HG02571 (cell line): Measurements from ENCODE around the gene CHST8.
"Not testable (repeated sequence)": the region's sequence is repeated elsewhere in the genome, so short reads cannot be mapped to it uniquely, and the experiment has no call there.

ENCODE experiments used
- ATAC-seq: cut with Tn5 transposase; IDR thresholded peaks from one replicate; pipeline ENCODE4 v1.9.1; 2021; ENCODE audit warnings: mild to moderate bottlenecking, moderate library complexity; ENCODE audit not compliant: unreplicated experiment

The CHST8 gene

GRCh38 chr19:33618363-33618762 is 3.4 kb upstream of the CHST8 start:
- not testable (repeated sequence) for ATAC-seq

DNA sequence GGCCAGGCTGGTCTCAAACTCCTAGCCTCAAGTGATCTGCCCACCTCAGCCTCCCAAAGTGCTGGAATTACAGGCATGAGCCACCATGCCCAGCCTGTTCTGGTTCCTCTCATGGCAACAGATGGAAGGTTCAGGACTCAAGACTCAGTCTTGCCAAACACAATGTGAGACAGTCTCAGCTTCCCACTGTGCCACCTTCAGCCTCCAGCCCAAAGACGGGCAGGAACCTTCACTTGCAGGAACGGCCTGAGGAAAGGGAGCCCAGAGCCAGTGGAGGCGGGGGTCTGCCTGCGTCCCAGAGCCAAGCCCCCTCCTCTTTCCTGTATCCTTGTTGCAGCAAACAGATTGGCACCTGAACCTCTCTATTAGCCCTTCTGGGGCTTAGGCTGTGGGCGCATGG is 2.9 kb upstream of the CHST8 start:
- ATAC-seq = no peak

DNA sequence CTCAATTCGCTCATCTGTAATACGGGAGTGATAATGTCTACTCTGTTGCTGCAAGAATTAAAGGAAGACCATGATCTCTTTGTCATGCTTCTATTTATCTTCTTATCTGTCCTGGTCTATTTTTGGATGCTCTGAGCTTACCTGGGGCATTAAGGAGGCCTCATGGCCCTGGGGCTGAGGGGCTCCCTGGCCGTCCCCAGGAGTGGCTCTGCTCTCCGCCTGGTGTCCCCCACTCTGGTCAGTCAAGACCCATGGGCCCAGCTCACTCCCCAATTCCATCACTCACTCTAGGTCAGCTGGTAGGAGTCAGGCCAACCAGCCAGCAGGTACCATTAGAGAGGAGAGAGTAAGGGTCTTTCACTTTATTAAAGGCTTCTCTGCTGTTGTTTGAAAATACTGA is 1.1 kb upstream of the CHST8 start:
- no peak for ATAC-seq

DNA sequence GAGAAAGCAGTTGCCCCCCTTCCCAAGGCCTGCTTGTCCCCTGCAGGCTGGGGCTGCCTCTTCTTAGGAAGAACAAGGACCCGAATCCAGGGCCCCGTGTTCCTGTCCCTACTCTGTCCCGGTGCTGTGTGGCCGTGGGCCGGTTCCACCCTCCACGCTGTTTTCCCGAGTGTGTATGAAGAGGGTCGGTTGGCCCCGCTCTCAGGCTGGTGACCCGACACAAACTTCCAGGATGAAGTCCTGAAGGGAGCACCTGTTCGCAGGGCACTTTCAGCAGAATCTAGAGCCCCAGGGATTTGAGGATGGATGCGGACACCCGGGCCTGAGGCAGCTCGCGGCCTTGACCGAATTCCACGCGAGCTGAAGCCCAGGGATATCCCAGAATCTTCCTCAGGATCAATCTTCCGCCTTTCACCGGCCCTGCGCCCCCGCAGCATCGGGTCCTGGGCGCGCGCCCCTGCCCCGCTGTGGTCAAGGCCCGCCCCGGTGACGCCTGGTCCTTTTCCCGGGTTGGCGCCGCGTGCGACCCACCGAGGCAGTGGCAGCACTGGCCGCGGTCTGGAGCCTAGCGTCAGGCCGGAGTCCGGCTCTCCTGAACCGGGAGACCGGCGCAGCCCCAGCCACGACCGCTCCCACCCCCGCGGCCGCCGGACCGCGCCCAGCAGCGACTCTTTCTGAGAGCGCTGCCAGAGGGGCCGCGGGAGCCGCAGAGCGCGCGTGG is 528 bp upstream of the CHST8 start:
- no peak for ATAC-seq

GRCh38 chr19:33622505-33622808 is 704 bp downstream of the CHST8 start:
- ATAC-seq = no peak

GRCh38 chr19:33622809-33623511 is 1.2 kb downstream of the CHST8 start:
- no peak for ATAC-seq

GRCh38 chr19:33624586-33624985 is 2.8 kb downstream of the CHST8 start:
- ATAC-seq = no peak

- ATAC-seq = no peak
Measured at GRCh38 chr19:33627526-33627925, 5.8 kb downstream of the CHST8 start.

- no peak for ATAC-seq
Measured at GRCh38 chr19:33627962-33628839, 6.4 kb downstream of the CHST8 start.

GRCh38 chr19:33628921-33629825 is 7.4 kb downstream of the CHST8 start:
- ATAC-seq = no peak

GRCh38 chr19:33629826-33630375 is 8.1 kb downstream of the CHST8 start:
- no peak for ATAC-seq

DNA sequence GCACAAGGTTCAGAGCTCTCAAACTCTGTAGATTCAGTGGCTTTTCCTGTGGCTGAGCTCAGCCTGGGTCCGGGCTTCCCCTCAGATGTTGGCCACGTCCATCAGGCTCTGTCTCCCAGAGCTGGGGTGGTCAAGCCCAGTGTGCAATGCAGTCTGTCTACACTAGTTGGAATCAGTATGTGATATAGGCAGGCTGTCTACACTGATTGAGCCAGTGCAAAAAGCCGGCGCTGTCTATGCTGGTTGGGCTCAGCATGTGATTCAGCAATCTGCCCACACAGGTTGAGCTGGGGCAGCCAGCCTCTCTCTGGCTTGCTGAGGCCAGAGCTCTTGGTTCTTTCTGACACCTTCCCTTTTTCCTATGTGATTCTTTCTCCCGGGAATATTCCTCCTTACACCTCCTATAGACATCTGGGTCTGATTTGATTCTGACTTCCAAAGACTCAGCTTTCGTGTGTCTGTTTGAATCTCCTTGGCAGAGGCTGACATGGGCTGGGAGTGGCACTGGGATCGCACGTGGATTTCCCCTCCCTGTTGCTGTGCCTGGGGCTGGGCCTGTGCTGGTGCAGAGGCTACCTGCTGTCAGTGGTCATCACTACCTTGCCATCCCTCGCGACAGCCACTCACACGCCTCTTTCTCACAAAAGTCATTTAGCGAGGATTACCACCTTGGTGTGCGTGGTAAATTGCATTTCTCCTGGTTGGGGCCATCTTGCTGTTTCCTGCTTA is 9.3 kb downstream of the CHST8 start:
- no peak for ATAC-seq

GRCh38 chr19:33631609-33631973 is 9.8 kb downstream of the CHST8 start:
- no peak for ATAC-seq

- ATAC-seq = no peak
Measured at GRCh38 chr19:33634361-33635091, 12.8 kb downstream of the CHST8 start.

DNA sequence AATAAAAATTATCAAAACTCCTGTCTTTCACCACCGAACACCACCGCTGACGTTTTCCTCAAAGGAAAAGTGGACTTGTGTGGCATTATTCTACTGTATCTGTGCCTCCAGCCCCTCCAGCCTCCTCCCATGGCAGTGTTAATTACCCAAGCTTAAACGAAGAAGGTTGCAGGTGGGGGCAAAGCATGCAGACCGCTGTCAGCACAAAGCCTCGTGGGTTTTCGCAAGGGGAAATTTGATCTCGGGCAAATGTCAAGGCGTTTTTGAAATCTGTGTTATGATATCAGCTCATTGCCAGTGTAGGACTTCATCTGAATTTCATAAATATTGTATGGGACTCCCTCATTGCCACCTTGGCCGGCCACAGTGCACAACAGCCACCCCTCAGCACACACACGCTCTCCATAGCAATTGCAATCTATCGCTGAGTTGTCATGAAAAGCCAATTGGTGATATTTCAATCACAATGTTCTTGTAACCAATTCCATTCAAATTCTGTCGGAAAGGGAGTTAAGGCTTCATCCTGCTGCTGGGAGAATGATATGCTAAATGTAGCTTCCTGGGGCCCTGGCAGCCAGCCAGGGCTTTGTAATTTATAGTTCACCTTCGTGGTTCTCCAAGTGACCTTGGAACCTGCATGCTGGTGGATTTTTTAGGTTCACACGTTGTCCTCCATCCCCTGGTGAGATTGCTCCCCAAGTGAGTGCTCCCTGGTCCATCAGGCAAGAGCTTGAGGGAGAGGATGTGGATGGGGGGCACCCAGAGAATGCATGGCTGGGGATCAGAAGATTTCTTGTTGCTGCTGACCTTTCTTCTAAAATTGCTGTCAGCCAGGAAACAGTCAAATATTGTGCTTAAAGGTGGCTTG is 16.6 kb downstream of the CHST8 start:
- no peak for ATAC-seq

GRCh38 chr19:33639035-33639681 is 17.4 kb downstream of the CHST8 start:
- ATAC-seq = no peak

DNA sequence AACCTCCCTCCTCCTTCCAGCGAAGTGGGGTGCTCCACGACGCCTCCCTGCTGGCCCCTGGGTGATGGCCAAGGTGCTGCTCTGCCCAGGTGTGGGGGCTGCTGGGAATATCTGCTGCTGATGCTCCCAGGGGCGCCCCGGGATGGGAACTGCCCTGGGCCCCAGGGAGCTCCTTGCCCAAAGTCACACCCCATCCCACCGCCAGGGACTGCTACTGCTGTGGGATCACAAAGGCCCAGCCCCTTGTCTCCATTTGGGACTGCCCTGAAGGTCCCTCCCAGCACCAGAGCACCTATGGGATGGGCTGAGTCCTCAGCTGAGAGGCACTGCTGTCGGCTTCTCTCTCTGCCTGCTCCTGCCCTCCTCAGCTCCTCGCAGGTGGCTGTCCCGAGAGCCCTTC is 19.0 kb downstream of the CHST8 start:
- no peak for ATAC-seq

GRCh38 chr19:33641261-33641660 is 19.5 kb downstream of the CHST8 start:
- ATAC-seq = no peak
